Activated CD4-positive, alpha-beta T cell treated with anti-CD3 and anti-CD28 coated beads for 24 hours (primary cell): ENCODE measurements around the gene ERN1.

Source experiments
- DNase-seq, 2 donors: peaks; one replicate each; pipeline ENCODE4 v3.0.0-alpha.2; 2020; ENCODE audit warnings: low read depth in 2 of 2

Gene ERN1

GRCh38 chr17:64110379-64111152 lies 19.4 kb downstream of the ERN1 start:
- DNase-seq, result no peak

DNA sequence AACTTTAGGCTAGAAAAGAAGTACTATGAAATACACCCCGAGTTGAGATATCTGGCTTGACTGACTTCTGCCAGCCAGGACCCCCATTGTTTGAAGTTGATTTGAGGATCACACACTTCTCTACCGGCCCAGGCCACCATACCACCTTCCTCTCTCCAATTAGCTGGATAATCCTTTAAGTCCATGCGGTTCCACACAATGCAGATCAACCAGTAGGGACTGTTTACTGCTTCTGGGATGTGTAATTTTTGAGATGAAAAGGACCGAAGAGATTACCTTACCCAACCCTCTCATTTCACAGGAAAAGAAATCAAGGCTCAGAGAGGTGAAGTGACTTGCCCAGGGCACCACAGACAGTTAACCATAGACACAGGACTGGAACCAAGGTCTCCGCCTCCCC lies 20.5 kb downstream of the ERN1 start:
- DNase-seq, result no peak

- no peak for DNase-seq
These were observed 22.3 kb downstream of the ERN1 start for GRCh38 chr17:64107500-64108236.

- no peak for DNase-seq
These were observed 23.0 kb downstream of the ERN1 start for GRCh38 chr17:64106918-64107317.

GRCh38 chr17:64103391-64104364 lies 26.3 kb downstream of the ERN1 start:
- no peak for DNase-seq

- no peak for DNase-seq
These were observed 27.1 kb downstream of the ERN1 start for GRCh38 chr17:64102627-64103390.

GRCh38 chr17:64099543-64099942 lies 30.4 kb downstream of the ERN1 start:
- DNase-seq, result no peak

DNA sequence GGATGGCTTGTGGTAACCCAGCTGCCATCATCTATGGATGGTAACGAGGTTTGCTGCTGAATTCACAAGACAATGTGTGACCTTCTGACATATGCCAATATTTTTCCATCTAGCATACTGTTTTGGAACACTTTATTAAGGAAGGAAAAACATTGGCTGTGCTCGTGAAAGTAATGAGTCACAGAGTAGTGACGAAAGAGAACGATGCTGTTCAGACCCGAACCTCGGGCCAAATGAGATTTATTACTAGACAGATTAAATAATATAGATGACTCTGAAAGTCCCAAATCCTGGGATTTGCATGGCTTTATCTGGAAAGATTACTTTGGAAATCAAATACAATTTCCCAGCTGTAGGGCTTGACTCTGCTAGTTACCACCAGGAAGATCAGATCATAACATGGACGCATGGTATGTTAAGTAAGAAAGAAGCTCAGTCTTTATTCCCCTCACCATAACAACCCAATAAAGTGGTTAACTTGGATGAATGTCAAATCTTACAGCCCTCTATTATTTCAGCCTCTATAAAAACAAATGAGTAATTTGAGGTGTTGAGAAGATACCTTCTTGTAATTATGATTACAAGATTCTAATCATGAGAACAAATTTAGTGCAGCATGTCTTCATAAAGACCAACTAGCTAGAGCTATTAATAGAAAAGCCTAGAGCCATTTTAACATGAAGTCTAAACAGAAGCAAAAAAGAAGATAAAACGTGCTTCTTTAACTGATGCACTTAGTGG lies 32.6 kb downstream of the ERN1 start:
- DNase-seq, result no peak

DNA sequence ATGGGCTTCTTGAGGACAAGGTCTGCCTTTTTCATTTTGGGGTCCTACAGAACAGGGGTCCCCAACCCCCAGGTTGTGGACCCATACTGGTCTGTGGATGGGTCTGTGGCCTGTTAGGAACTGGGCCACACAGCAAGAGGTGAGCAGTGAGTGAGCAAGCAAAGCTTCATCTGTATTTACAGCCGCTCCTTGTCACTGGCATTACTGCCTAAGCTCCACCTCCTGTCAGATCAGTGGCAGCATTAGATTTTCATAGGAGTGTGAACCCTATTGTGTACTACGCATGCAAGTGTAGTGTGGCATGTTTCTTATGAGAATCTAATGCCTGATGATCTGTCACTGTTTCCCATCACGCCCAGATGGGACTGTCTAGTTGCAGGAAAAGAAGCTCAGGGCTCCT lies 33.9 kb downstream of the ERN1 start:
- no peak for DNase-seq

- no peak for DNase-seq
These were observed 34.6 kb downstream of the ERN1 start for GRCh38 chr17:64095144-64095882.

DNA sequence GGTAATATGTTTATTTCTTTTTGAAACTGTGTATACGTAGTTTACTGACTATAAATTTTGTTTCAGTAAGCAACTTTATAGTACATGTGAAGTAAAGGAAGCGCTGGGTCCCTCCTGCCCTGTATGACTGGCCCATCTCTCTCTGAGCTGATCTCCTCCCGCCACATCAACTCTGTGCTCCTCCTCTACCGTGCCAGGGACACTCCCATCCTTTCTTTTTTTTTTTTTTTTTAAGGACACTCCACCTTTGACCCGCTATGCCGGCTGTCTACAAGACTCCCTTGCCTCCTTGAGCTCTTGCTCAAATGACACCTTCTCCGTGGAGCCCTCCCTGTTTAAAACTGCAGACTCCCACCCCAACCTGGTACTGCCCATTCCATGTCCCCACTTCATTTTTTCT lies 35.5 kb downstream of the ERN1 start:
- DNase-seq, result no peak

GRCh38 chr17:64092952-64093451 lies 36.9 kb downstream of the ERN1 start:
- DNase-seq, result no peak

GRCh38 chr17:64092113-64092512 lies 37.8 kb downstream of the ERN1 start:
- DNase-seq, result no peak

- no peak for DNase-seq
These were observed 38.4 kb downstream of the ERN1 start for GRCh38 chr17:64091571-64091970.

GRCh38 chr17:64091116-64091515 lies 38.8 kb downstream of the ERN1 start:
- DNase-seq, result no peak

DNA sequence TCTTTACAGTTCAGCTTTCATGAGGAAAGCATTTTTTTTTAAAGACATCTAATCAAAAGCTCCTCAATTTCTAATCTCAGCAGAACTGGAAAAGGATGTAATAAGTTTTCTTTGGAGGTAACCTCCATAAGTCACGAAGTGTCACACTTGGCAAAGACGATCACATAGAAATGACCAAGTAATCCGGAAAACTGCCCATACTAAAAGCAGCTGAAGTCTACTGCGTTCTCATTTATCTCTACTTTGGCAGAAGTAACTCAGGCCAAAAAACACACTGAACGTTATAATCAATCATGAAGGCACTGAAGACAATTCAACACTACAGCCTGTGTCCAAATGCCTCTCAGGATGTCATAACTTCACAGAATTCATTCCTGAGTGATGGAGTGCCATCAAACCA lies 39.8 kb downstream of the ERN1 start:
- DNase-seq, result no peak

DNA sequence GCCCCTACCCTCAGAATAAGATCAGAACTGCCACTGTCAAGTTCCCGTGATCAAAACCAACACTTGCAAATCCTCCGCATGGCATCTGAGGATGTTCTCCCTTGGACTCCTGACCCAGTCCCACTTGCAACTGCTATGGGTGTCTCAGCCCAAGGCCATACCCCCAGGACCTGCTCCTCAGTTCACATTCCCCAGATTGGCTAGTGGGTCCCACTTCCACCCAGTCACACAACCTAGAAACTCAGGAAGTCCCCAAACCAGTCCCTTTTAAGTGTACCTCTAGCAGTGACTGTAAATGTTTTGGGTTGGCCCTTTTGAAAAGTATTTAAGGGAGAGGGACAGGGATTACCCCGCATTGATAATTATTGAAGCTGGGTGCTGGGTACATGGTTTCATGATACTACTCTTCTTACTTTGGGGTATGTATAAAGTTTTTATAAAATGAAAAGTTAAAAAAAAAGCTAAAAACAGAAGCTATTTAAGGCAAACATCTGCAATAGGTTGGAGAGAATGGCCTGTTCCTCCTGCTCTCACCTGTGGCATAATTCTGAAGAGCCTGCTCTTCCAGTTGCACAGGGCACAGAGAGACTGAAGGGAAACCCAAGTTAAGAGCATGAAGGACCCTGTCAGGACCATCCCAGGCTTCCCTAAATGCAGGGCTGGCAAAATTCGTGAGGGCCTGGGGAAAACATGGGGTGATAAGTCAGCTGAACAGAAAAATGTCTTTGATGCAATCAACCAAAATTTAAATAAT lies 42.5 kb downstream of the ERN1 start:
- DNase-seq, result no peak

GRCh38 chr17:64085650-64086005 lies 44.3 kb downstream of the ERN1 start:
- no peak for DNase-seq
